HG02870 (cell line): ENCODE measurements around the gene TADA2A.
"Not testable (repeated sequence)": the region's sequence is repeated elsewhere in the genome, so short reads cannot be mapped to it uniquely, and the experiment has no call there.

Source experiments
- ATAC-seq: cut with Tn5 transposase; IDR thresholded peaks from one replicate; pipeline ENCODE4 v1.9.1; 2021; ENCODE audit warnings: mild to moderate bottlenecking, moderate library complexity; ENCODE audit not compliant: unreplicated experiment

The TADA2A gene

DNA sequence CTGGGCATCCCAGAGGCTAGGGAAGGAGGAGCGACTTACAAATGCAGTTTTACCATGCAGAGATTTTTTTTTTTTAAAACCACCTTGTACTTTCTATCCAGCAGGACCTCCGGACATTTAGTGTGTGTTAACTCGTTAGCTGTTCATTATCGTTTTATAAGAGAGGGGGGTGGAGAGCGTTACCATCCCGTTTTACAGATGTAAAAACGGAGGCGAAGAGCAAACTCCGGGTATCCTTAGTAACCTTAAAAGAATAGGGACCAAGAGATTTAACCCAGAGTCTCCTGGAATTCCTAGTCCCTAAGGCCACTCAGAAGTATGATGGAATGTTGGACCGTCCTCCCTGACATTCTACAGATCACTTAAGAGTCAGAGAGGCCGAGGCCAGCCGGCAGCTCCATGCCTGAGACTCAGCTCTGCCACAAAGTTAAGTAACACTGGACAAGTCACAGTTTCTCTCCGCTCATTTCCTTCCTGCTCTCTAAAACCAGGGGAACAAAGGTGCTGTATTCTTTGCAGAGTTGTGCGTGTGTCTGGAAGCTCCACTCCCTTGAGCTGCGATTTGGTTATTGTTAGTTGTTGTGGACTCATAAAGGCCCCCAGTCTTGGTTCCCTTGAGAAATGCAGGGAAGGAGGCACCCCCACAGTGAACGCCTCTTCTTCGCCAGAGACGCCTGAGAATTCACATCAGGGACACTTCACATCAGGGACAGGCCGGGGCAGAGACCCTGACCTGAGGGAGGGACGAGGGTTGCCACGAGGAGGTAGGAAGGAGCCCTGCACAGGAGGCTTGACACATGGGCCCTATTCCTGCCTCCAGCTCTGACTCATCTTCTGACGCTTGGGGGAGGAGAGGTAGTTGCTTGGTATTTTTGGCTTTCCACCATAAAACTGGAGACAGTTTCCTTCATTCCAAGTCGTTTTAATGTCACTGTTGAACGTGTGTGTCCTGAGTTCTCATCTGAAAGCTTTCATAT is 84.2 kb downstream of the TADA2A start:
- no peak for ATAC-seq

GRCh38 chr17:37492167-37492566 is 85.5 kb downstream of the TADA2A start:
- no peak for ATAC-seq

- ATAC-seq, result no peak
These were observed 86.8 kb downstream of the TADA2A start for GRCh38 chr17:37493249-37494027.

DNA sequence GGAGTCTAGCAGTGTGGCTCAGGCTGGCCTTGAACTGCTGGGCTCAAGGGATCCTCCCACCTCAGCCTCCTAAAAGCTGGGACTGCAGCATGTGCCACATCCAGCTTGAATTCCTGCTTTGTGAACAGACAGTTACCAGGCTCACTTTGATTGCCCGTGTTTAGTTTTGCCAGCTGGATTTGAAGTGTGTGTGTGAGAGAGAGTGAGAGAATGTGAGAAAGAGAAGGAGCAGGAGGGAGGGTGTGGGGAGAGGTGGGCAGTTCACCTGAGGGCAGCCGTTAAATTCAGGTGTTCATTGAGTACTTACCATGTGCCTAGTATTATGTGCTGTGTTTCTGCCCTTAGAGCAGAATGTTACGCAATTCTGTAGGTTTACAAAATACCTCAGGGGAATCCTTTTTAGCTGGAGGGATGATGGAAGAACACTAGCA is 87.7 kb downstream of the TADA2A start:
- ATAC-seq, result no peak

GRCh38 chr17:37494971-37495370 is 88.3 kb downstream of the TADA2A start:
- ATAC-seq, result no peak

GRCh38 chr17:37500378-37500777 is 93.7 kb downstream of the TADA2A start:
- ATAC-seq, result no peak

DNA sequence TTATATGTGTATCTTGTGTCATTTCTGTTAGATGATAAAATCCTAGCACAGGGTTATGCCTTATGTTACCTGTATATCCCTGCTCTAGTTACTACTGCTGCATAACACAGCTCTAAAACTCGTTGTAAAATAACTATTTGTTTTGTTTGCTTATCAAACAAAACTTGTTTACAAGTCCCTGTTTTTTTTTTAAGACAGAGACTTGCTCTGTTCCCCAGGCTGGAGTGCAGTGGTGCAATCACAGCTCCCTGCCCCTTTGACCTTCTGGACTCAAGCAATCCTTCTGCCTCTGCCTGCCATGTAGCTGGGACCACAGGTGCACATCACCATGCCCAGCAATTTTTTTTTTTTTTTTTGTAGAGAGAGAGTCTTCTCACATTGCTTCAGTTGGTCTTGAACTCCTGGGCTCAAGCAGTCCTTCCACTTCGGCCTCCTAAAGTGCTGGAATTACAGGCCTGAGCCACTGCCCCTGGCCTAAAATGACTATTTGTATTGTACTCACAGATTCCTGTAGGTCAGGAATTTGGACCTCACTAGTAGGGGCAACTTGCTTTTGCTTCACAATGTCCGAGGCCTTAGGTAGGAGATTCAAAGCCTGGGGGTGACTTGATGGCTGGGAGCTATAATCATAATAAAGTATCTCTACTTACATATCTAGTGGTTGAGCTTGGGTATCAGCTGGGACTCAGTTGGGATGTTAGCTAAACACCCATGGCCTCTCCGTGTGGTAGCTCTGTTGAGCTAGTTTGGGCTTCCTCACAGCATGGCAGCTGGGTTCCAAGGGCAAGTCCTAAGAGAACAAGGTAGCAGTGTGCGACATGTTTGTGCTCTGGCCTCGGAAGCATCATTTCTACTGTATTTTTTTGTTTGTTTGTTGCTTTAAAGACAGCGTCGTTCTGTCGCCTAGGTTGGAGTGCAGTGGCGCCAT is 95.6 kb downstream of the TADA2A start:
- no peak for ATAC-seq

DNA sequence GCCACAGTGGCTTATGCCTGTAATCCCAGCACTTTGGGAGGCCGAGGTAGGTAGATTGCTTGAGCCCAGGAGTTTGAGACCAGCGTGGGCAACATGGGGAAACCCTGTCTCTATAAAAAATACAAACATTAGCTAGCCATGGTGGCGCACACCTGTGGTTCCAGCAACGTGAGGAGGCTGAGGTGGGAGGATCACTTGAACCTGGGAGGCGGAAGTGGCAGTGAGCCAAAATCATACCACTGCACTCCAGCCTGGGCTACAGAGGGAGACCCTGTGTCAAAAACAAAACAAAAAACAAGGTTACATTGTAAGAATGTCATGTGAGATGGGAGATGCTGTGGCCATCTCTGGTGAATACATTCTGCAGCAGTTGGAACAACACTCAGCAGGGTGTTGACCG is 96.5 kb downstream of the TADA2A start:
- no peak for ATAC-seq

DNA sequence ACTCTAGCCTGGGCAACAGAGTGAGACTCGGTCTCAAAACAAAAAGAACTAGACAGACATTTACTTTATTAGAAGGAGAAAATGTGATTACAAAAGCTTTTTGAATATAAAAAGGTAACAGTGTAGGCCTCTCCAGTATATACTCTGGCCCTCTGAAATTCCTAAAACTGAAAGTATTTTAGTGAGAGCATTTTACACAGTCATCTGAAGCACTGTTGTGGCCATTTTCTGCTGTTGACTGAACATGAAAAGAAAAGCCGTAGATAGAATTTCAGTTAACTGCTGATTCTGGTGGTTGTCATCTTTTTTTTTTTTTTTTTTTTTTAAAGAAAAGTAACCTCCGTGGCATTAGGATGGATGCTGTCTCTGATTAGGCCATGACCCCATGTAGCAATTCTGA is 98.6 kb downstream of the TADA2A start:
- ATAC-seq, result no peak

- no peak for ATAC-seq
These were observed 100.0 kb downstream of the TADA2A start for GRCh38 chr17:37506678-37507077.

GRCh38 chr17:37507111-37507510 is 100.4 kb downstream of the TADA2A start:
- ATAC-seq, result no peak

GRCh38 chr17:37510056-37510455 is 103.4 kb downstream of the TADA2A start:
- ATAC-seq, result no peak

- not testable (repeated sequence) for ATAC-seq
These were observed 105.0 kb downstream of the TADA2A start for GRCh38 chr17:37511642-37512041.

DNA sequence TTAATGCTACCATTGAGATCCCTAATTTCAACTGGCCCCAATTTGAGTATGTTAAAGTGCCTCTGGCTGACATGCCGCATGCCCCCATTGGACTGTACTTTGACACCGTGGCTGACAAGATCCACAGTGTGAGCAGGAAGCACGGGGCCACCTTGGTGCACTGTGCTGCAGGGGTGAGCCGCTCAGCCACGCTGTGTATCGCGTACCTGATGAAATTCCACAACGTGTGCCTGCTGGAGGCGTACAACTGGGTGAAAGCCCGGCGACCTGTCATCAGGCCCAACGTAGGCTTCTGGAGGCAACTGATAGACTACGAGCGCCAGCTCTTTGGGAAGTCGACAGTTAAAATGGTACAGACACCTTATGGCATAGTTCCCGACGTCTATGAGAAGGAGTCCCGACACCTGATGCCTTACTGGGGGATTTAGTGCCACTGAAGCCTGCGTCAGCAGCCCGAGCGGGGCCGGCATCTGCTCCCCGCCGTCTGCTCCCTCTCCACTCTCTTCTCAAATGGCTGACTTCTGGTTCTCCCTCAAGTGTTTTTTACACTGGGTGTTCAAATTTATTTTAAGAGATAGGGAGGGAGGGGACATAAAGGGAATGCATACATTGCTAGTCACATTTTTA is 105.9 kb downstream of the TADA2A start:
- ATAC-seq, result no peak

DNA sequence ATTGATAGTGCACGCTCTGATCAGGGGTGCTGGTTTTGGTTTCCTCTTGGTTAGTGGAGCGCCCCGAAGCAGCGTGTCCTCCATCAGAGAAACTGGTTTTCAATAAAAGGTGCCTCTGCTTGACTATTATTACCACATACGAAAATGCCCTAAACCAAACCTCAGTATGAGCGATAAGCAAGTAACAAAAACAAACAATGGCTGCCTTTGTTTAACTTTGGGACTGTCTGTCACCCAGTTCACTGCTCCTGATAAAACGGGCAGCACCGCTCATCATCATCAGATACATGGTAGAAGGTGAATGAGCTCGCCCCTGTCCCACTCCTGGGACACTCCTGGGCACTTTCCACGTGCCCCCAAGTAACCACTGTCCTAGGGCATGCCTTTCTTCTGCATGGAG is 107.0 kb downstream of the TADA2A start:
- ATAC-seq, result no peak

- ATAC-seq, result no peak
These were observed 109.5 kb downstream of the TADA2A start for GRCh38 chr17:37516127-37516571.

- ATAC-seq, result no peak
These were observed 111.2 kb downstream of the TADA2A start for GRCh38 chr17:37517881-37518280.

- ATAC-seq, result no peak
These were observed 112.1 kb downstream of the TADA2A start for GRCh38 chr17:37518826-37519225.

- ATAC-seq, result no peak
These were observed 112.7 kb downstream of the TADA2A start for GRCh38 chr17:37519251-37519985.

DNA sequence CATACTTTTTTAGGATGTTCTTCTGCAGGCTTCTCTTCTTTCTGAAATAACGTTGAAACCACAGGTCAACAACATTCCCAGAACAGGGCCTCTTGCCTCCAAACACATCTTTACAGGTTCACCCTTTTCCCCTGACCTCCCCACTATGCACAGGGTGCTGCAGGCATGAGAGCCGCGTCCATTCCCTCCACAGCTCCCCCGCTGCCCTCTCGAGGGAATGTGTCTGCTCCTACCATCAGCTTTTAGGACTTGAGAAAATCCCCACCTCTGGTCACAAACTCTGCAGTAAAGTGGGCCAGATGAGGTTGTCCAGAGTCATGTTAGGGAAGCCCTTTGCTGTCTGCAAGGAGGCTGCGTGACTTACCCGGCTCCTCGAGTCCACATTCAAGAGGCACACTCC is 113.5 kb downstream of the TADA2A start:
- no peak for ATAC-seq
